Activated naive CD8-positive, alpha-beta T cell treated with anti-CD3 and anti-CD28 coated beads, Interleukin-2, amount 50 U/mL, for 24 hours (primary cell): ENCODE results near the gene BLVRB.
"Not testable (repeated sequence)": the region's sequence is repeated elsewhere in the genome, so short reads cannot be mapped to it uniquely, and the experiment has no call there.

ENCODE experiments used
- ATAC-seq: fragments of 150-1000 bp; cut with Tn5 transposase; one replicate; pipeline ENCODE4 v1.10.0; 2021
- DNase-seq: peaks from one replicate; pipeline ENCODE4 v3.0.0; 2021
- H3K27ac Mint-ChIP-seq: one replicate; pipeline ENCODE4 v1.8.0; 2021; ENCODE audit warnings: mild to moderate bottlenecking, mixed read lengths
- H3K27me3 Mint-ChIP-seq: one replicate; pipeline ENCODE4 v1.8.0; 2021; ENCODE audit warnings: mixed read lengths
- H3K36me3 Mint-ChIP-seq: one replicate; pipeline ENCODE4 v1.8.0; 2021; ENCODE audit warnings: low read depth, mixed read lengths
- H3K4me1 Mint-ChIP-seq: one replicate; pipeline ENCODE4 v1.8.0; 2021; ENCODE audit warnings: mixed read lengths
- H3K4me3 Mint-ChIP-seq: one replicate; pipeline ENCODE4 v1.8.0; 2021; ENCODE audit warnings: mild to moderate bottlenecking, moderate library complexity, mixed read lengths
- H3K9me3 Mint-ChIP-seq: one replicate; pipeline ENCODE4 v1.8.0; 2021; ENCODE audit warnings: mixed read lengths

BLVRB gene

GRCh38 chr19:40415768-40416167 lies 49.8 kb downstream of the BLVRB start:
- H3K27me3 Mint-ChIP-seq = peaks cover 2% of the 10 kb centered on the region
- no peak overlapping the region for H3K4me3 Mint-ChIP-seq
- no peak overlapping the region for H3K27ac Mint-ChIP-seq
- no peak for ATAC-seq
- H3K9me3 Mint-ChIP-seq = no peaks in the 10 kb centered on the region
- DNase-seq = no peak
- peaks cover 15% of the 10 kb centered on the region for H3K4me1 Mint-ChIP-seq
- no peaks in the 10 kb centered on the region for H3K36me3 Mint-ChIP-seq

GRCh38 chr19:40414542-40415535 lies 50.7 kb downstream of the BLVRB start:
- H3K27ac Mint-ChIP-seq = no peak overlapping the region
- no peaks in the 10 kb centered on the region for H3K36me3 Mint-ChIP-seq

GRCh38 chr19:40413291-40413845 lies 52.2 kb downstream of the BLVRB start, which contains the start of gene PRX:
Gene PRX (minus strand): TSS chr19:40413378. CDS start chr19:40407932, 5,446 bp downstream.
- Mint-ChIP-seq H3K27me3 (peaks cover 2% of the 10 kb centered on the region), H3K9me3 (no peaks in the 10 kb centered on the region), H3K27ac (no peak within 1 kb of the TSS), H3K36me3 (no peaks in the 10 kb centered on the region), H3K4me1 (peaks cover 11% of the 10 kb centered on the region), H3K4me3 (no peak within 1 kb of the TSS)
- ATAC-seq = no peak
- no peak for DNase-seq

More at GRCh38 chr19:40414542-40415535, 50.7 kb downstream of the BLVRB start:
- Mint-ChIP-seq H3K9me3 (no peaks in the 10 kb centered on the region), H3K4me3 (no peak overlapping the region), H3K27me3 (peaks cover 2% of the 10 kb centered on the region), H3K4me1 (peaks cover 11% of the 10 kb centered on the region)
- DNase-seq (no peak), ATAC-seq (no peak)

- Mint-ChIP-seq H3K27me3 (peaks cover 2% of the 10 kb centered on the region), H3K27ac (no peak overlapping the region), H3K36me3 (no peaks in the 10 kb centered on the region), H3K4me1 (peaks cover 12% of the 10 kb centered on the region), H3K9me3 (no peaks in the 10 kb centered on the region), H3K4me3 (no peak overlapping the region)
- ATAC-seq (no peak), DNase-seq (no peak)
Measured at GRCh38 chr19:40412866-40413265, 52.7 kb downstream of the BLVRB start.

- H3K9me3 Mint-ChIP-seq = no peaks in the 10 kb centered on the region
- no peaks in the 10 kb centered on the region for H3K36me3 Mint-ChIP-seq
- peaks cover 8% of the 10 kb centered on the region for H3K4me1 Mint-ChIP-seq
- ATAC-seq = no peak
- no peak overlapping the region for H3K27ac Mint-ChIP-seq
- peaks cover 2% of the 10 kb centered on the region for H3K27me3 Mint-ChIP-seq
- no peak for DNase-seq
- H3K4me3 Mint-ChIP-seq = no peak overlapping the region
Measured at GRCh38 chr19:40411958-40412499, 53.5 kb downstream of the BLVRB start.

- Mint-ChIP-seq H3K27ac (no peak overlapping the region), H3K4me1 (peaks cover 4% of the 10 kb centered on the region), H3K9me3 (no peaks in the 10 kb centered on the region), H3K36me3 (no peaks in the 10 kb centered on the region), H3K4me3 (no peak overlapping the region), H3K27me3 (peaks cover 2% of the 10 kb centered on the region)
- ATAC-seq (no peak), DNase-seq (no peak)
Measured at GRCh38 chr19:40411125-40411842, 54.3 kb downstream of the BLVRB start.

- Mint-ChIP-seq H3K36me3 (no peaks in the 10 kb centered on the region), H3K4me1 (peaks cover 4% of the 10 kb centered on the region), H3K27ac (no peak overlapping the region), H3K27me3 (peaks cover 2% of the 10 kb centered on the region), H3K4me3 (no peak overlapping the region), H3K9me3 (no peaks in the 10 kb centered on the region)
- ATAC-seq (no peak), DNase-seq (no peak)
Measured at GRCh38 chr19:40410030-40410389, 55.5 kb downstream of the BLVRB start.

- H3K4me3 Mint-ChIP-seq, H3K9me3 Mint-ChIP-seq, H3K36me3 Mint-ChIP-seq, H3K4me1 Mint-ChIP-seq, DNase-seq, ATAC-seq, H3K27ac Mint-ChIP-seq, H3K27me3 Mint-ChIP-seq: not testable (repeated sequence)
Measured at GRCh38 chr19:40408598-40408925, 57.0 kb downstream of the BLVRB start.

GRCh38 chr19:40407714-40408597 lies 57.6 kb downstream of the BLVRB start:
- peaks cover 8% of the 10 kb centered on the region for H3K4me1 Mint-ChIP-seq
- H3K27ac Mint-ChIP-seq = no peak overlapping the region
- DNase-seq = no peak
- no peak overlapping the region for H3K4me3 Mint-ChIP-seq
- H3K27me3 Mint-ChIP-seq = no peaks in the 10 kb centered on the region
- no peaks in the 10 kb centered on the region for H3K9me3 Mint-ChIP-seq
- ATAC-seq = no peak
- H3K36me3 Mint-ChIP-seq = no peaks in the 10 kb centered on the region

- H3K36me3 Mint-ChIP-seq = no peaks in the 10 kb centered on the region
- peaks cover 18% of the 10 kb centered on the region for H3K4me1 Mint-ChIP-seq
- ATAC-seq (peak; percentile 65), DNase-seq (peak; percentile 86)
- peaks cover 5% of the 10 kb centered on the region for H3K27me3 Mint-ChIP-seq
- no peaks in the 10 kb centered on the region for H3K9me3 Mint-ChIP-seq
- H3K27ac Mint-ChIP-seq = peak overlapping the region; percentile 56
- H3K4me3 Mint-ChIP-seq = peak overlapping the region; percentile 80
Measured at GRCh38 chr19:40403262-40403984, 62.1 kb downstream of the BLVRB start.

- Mint-ChIP-seq H3K4me1 (peaks cover 16% of the 10 kb centered on the region), H3K9me3 (no peaks in the 10 kb centered on the region), H3K4me3 (no peak overlapping the region), H3K27me3 (peaks cover 5% of the 10 kb centered on the region), H3K27ac (no peak overlapping the region), H3K36me3 (no peaks in the 10 kb centered on the region)
- ATAC-seq (no peak), DNase-seq (no peak)
Measured at GRCh38 chr19:40400559-40400958, 65.0 kb downstream of the BLVRB start.

- ATAC-seq = peak; percentile 47
- H3K27me3 Mint-ChIP-seq = peaks cover 5% of the 10 kb centered on the region
- H3K4me3 Mint-ChIP-seq = no peak overlapping the region
- no peak overlapping the region for H3K27ac Mint-ChIP-seq
- no peaks in the 10 kb centered on the region for H3K9me3 Mint-ChIP-seq
- DNase-seq = peak; percentile 65
- H3K4me1 Mint-ChIP-seq = peaks cover 15% of the 10 kb centered on the region
- H3K36me3 Mint-ChIP-seq = no peaks in the 10 kb centered on the region
Measured at GRCh38 chr19:40398417-40399131, 67.0 kb downstream of the BLVRB start.
